Large intestine (tissue), 3 donors: ENCODE data around the gene ABHD11. TPM values are rescaled to one million over a fixed set of nuclear protein-coding genes. Genes with fewer than 3 reads are reported as not detected.

Experiments used
- DNase-seq, 2 donors: peaks; one replicate each; pipeline versions ENCODE4 v3.0.0 to v3.0.0-alpha.2; 2013
- H3K27ac ChIP-seq: one replicate; pipeline ENCODE4 v1.5.1; 2013; ENCODE audit warnings: low read length
- H3K27me3 ChIP-seq: 2 replicates; pipeline ENCODE4 v1.6.1; 2013; ENCODE audit warnings: low read length; ENCODE audit not compliant: control insufficient read depth, insufficient read depth
- H3K36me3 ChIP-seq: 2 replicates; pipeline ENCODE4 v1.6.1; 2013; ENCODE audit warnings: low read length; ENCODE audit not compliant: control insufficient read depth, insufficient read depth
- H3K4me1 ChIP-seq: one replicate; pipeline ENCODE4 v1.6.1; 2013; ENCODE audit warnings: low read length; ENCODE audit not compliant: control insufficient read depth, insufficient read depth
- H3K4me3 ChIP-seq: one replicate; pipeline ENCODE4 v1.5.1; 2013; ENCODE audit warnings: low read length
- H3K9me3 ChIP-seq: one replicate; pipeline ENCODE4 v1.6.1; 2013; ENCODE audit warnings: mild to moderate bottlenecking, low read depth, low read length, moderate library complexity; ENCODE audit not compliant: control insufficient read depth
- WGBS: methylation state at CpG from one replicate; pipeline ENCODE4 v1.1.5; 2013; ENCODE audit warnings: low lambda C conversion rate; ENCODE audit not compliant: insufficient coverage; 5-methylcytosine and 5-hydroxymethylcytosine counted together
- polyA plus RNA-seq: library from polyadenylated mRNA; unstranded; fragments of 120-200 nt; gene quantifications from one replicate; pipeline ENCODE4 v1.2.1, GENCODE V29; 2013

Gene ABHD11
- polyA plus RNA-seq, 1 donor = 46.1 TPM

DNA sequence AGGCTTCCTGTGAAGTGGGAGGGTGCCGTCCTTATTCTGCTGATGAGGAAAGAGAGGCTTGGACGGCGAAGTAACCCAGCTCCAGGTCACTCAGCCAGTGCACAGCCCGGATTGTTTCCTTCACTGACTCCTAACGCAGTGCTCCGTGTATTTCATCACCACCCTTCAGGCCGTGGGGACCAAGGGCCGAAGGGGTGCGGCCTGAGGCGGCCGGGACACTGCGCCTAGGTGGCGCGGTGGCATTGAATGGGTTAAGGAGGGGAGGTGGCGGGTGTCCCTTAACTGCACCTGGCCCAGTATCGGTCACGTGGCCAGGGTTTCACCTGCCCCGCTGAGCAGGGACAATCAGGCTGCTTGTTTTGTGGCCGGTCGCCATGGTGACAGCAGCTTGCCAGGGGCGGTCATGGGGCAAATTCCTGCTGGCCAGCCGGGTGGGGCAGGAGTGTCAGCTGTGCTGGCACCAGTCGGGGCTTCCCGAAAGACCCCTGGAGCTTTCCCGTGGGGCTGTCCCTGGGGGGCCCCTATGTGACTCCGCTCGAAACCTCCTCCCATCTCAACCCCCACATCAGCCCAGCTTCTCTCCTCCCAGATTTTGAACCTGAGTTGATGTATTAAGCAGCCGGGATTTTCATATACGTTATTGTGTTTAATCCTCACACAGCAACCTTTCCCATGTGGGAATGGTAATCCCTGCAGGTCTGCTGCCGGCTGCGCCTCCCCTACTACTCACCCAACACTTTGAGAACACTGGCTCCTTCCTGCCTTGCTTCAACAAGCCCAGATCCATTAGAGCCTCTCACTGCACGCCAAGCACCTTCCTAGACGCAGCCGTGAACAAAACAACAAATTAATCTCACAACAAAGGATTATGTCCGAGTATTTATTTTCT lies 4.4 kb upstream of the ABHD11 start:
- Histone ChIP-seq H3K27me3 (no peaks in the 10 kb centered on the region), H3K4me3 (peak overlapping the region; percentile 16), H3K4me1 (peaks cover 34% of the 10 kb centered on the region), H3K9me3 (no peaks in the 10 kb centered on the region), H3K36me3 (no peaks in the 10 kb centered on the region), H3K27ac (peak overlapping the region; percentile 98)
- peak; percentile 98 to 99 for DNase-seq
- no CpG with 5 or more reads among the region's 35 CpGs for WGBS

DNA sequence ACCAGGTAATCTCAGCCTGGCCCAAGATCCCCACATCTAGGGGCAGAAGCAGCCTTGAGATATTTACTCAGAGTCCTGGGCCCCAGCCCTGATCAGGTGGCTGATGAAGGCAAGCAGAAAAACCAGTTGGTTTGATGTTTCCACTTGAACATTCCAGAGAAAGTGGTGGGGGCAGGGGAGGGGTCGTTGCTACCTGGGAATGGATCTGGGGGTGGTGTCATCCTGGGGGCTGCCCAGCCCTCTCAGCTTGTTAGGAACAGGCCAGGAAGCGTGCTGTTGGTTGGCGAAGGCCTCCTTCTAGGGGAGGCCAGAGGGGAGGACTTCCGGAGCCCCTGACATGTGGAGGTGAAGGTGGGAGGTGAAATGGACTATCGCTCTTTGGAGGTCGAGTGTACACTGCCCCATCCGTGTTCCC lies 3.7 kb upstream of the ABHD11 start:
- no peaks in the 10 kb centered on the region for H3K27me3 ChIP-seq
- peak overlapping the region; percentile 98 for H3K27ac ChIP-seq
- H3K4me1 ChIP-seq = peaks cover 40% of the 10 kb centered on the region
- no CpG with 5 or more reads among the region's 7 CpGs for WGBS
- H3K9me3 ChIP-seq = no peaks in the 10 kb centered on the region
- peaks cover 5% of the 10 kb centered on the region for H3K36me3 ChIP-seq
- peak; percentile 65 to 78 for DNase-seq
- H3K4me3 ChIP-seq = no peak overlapping the region

DNA sequence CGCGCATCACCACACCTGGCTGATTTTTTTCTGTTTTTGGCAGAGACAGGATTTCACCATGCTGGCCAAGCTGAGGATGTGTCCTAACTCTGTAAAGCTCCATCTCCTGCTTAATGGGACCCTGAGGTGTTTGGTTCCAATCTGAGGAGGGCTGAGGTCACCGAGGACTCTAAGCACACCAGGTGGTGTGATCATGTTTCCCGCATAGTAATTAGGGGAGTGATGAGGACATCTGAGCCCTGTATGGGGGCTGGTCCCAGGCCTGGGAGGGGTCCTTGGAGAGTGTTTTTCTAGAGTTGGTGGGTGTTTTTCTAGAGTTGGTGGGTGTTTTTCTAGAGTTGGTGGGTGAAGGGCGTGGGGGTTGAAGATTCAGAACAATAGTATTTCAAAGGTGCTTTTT lies 3.0 kb upstream of the ABHD11 start:
- DNase-seq = no peak
- H3K9me3 ChIP-seq = no peaks in the 10 kb centered on the region
- H3K27ac ChIP-seq = peak overlapping the region; percentile 98
- no CpG with 5 or more reads among the region's 5 CpGs for WGBS
- no peaks in the 10 kb centered on the region for H3K27me3 ChIP-seq
- H3K4me3 ChIP-seq = no peak overlapping the region
- peaks cover 48% of the 10 kb centered on the region for H3K4me1 ChIP-seq
- H3K36me3 ChIP-seq = peaks cover 13% of the 10 kb centered on the region

DNA sequence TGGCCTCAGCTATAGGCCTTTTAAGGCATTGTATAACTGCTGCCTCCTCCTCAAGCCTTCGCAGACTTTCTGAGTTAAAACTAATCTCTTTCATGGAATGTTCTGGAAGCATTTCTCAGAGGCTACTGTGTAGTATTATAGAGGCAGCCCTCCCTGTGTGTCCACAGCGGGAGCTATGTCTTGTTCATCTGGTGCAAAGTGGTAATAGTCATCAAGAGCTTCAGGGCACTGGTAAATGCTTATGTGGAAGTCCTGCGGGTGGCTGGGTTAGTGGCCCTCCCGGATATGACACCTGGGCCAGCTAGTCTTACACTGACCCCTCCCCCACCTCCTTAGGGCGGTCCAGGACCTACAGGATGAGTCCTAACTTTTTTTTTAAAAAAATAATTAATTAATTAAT lies 2.2 kb upstream of the ABHD11 start:
- peak in 1 of 2 donors; percentile 46 for DNase-seq
- peak overlapping the region; percentile 91 for H3K27ac ChIP-seq
- no peaks in the 10 kb centered on the region for H3K9me3 ChIP-seq
- no peak overlapping the region for H3K4me3 ChIP-seq
- no CpG with 5 or more reads among the region's 5 CpGs for WGBS
- H3K4me1 ChIP-seq = peaks cover 54% of the 10 kb centered on the region
- H3K27me3 ChIP-seq = no peaks in the 10 kb centered on the region
- peaks cover 20% of the 10 kb centered on the region for H3K36me3 ChIP-seq

DNA sequence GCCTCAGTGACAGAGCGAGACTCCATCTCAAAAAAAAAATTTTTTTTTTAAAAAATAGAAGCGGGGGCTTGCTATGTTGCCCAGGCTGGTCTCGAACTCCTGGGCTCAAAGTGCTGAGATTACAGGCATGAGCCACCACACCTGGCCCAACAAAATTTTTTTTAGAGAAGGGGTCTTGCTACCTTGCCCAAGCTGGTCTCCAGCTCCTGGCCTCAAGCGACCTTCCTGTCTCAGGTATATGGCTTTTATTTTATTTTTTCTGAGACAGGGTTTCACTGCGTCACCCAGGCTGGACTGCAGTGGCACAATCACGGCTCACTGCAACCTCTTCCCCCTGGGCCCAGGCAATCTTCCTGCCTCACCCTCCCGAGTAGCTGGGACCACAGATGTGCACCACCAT lies 1.6 kb upstream of the ABHD11 start:
- Histone ChIP-seq H3K27me3 (no peaks in the 10 kb centered on the region), H3K4me3 (no peak overlapping the region), H3K4me1 (peaks cover 59% of the 10 kb centered on the region), H3K36me3 (peaks cover 23% of the 10 kb centered on the region), H3K9me3 (no peaks in the 10 kb centered on the region), H3K27ac (peak overlapping the region; percentile 91)
- WGBS = no CpG with 5 or more reads among the region's 7 CpGs
- DNase-seq = no peak

DNA sequence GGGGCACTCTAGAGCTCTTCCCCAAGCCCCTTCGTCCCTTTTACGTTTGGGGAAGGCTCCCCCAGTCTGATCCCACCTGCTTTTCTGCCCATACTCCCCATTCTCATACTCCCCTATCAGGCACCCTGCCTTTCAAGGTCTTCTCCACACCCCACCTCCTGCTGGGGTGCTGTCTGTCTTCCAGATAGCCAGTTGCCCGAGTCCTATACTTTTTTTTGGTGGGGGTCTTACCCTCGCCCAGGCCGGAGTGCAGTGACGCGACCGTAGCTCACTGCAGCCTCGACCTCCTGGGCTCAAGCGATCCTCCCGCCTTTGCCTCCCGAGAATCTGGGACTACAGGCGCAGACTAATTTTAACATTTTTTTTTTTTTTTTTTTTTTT lies 775 bp upstream of the ABHD11 start:
- no CpG with 5 or more reads among the region's 13 CpGs for WGBS
- Histone ChIP-seq H3K4me1 (peaks cover 62% of the 10 kb centered on the region), H3K9me3 (no peaks in the 10 kb centered on the region), H3K36me3 (peaks cover 23% of the 10 kb centered on the region), H3K27ac (peak overlapping the region; percentile 91), H3K27me3 (no peaks in the 10 kb centered on the region), H3K4me3 (peak overlapping the region; percentile 79)
- DNase-seq = no peak

DNA sequence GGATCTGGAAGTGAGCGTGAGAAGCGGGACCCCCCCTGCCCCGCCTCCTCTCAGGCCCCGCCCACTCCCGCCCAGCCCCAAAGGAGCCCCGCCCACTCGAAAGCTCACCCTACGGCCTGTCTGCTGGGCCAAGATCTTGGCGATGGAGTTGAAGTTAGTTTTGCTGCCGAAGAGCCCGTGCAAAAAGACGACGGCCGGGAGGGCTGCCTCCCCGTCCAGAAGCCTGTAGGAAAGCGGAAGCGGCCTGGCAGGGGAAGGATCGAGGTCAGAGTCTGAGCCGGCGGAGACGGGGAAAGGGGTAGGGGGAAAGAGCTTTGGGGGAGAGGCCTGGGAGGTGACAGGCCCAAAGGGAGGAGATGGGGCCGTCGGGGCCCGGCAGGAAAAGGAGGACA lies 386 bp downstream of the ABHD11 start:
- no CpG with 5 or more reads among the region's 24 CpGs for WGBS
- H3K4me1 ChIP-seq = peaks cover 51% of the 10 kb centered on the region

DNA sequence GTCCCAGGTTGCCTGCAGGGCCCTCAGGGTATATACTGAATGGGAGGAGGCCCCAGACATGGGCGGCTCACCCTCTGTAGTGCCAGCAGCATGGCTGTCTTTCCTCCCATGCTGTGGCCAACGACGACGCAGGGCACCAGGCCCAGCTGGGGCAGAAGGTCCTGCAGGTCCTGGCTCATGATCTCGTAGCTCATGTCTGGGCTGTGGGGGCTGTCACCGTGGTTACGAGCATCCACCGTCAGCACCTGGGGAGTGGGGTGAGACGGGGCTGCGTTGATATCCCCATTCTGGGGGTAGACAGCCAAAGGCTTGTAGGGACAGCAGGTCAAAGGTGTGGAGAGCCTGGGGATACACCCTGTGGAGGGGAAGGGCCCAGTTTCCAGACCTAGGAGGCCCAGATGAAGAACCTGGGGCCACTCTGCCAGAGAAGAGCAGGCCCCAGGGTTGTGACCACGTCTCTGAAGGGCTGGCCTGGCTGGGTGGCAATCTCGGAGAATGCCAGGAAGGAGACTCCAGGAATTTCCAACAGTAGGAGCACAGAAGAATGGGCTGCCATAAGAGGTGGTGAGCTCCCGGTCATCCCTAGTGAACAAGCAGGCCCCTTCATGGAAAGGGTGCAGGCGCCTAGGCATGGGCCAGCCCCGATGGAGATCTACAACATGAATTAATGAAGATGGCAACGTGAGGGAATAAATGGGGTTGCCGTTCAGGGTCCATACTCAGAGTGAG lies 947 bp downstream of the ABHD11 start:
- WGBS = no CpG with 5 or more reads among the region's 17 CpGs
- H3K9me3 ChIP-seq = no peaks in the 10 kb centered on the region
- H3K27ac ChIP-seq = peak overlapping the region; percentile 98
- no peaks in the 10 kb centered on the region for H3K27me3 ChIP-seq
- H3K36me3 ChIP-seq = peaks cover 23% of the 10 kb centered on the region
- H3K4me1 ChIP-seq = peaks cover 48% of the 10 kb centered on the region
- peak overlapping the region; percentile 94 for H3K4me3 ChIP-seq
- DNase-seq = no peak

More for the DNA sequence above, 386 bp downstream of the ABHD11 start:
- no peaks in the 10 kb centered on the region for H3K27me3 ChIP-seq
- peak overlapping the region; percentile 94 for H3K4me3 ChIP-seq
- no peaks in the 10 kb centered on the region for H3K9me3 ChIP-seq
- H3K27ac ChIP-seq = peak overlapping the region; percentile 98
- H3K36me3 ChIP-seq = peaks cover 23% of the 10 kb centered on the region
- peak in 1 of 2 donors; percentile 73 for DNase-seq

DNA sequence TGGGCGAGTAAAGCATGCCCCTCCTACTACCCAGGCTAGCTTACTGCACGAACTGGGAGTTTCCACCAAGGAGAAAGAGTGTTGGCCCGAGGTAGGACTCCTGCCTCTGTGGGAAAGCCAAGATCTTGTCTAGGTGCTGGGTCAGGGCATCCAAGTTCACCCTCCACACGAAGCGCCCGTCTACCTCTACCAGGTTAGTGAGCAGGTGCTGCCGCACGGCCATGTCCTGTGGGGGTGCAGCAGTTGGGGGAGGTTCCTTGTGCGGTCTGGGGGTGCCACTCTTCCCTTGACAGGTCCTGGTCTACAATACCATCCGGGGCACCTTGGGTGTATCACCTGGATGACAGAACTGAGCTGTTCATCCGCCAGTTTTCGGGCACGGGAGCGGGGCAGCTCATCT lies 1.7 kb downstream of the ABHD11 start:
- H3K4me1 ChIP-seq = peaks cover 40% of the 10 kb centered on the region
- WGBS = no CpG with 5 or more reads among the region's 14 CpGs
- H3K36me3 ChIP-seq = peaks cover 23% of the 10 kb centered on the region
- no peaks in the 10 kb centered on the region for H3K9me3 ChIP-seq
- H3K4me3 ChIP-seq = no peak overlapping the region
- no peaks in the 10 kb centered on the region for H3K27me3 ChIP-seq
- H3K27ac ChIP-seq = no peak overlapping the region
- DNase-seq = no peak

DNA sequence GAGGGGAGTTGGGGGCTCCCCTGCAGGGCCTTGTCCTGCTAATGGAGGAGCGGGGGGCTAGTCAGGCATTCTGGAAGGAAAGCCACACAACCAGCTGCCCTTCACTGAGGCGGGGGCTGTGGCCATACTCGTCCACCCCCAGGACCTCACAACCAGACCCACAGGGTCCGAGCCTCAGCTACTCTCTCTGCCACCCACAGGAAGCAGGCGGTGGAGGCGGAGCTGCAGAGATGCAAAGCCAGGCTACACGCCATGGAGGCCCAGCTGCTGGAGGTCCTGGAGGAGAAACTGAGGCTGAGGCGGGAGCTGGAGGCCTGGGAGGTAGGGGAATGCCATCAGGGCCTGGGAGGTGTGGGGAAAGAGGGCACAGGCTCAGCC lies 3.1 kb downstream of the ABHD11 start:
- Histone ChIP-seq H3K27ac (peak overlapping the region; percentile 94), H3K36me3 (peaks cover 23% of the 10 kb centered on the region), H3K4me3 (peak overlapping the region; percentile 13), H3K27me3 (no peaks in the 10 kb centered on the region), H3K4me1 (peaks cover 30% of the 10 kb centered on the region), H3K9me3 (no peaks in the 10 kb centered on the region)
- DNase-seq = no peak
- whole genome bisulfite sequencing = no CpG with 5 or more reads among the region's 8 CpGs
